Measurements from ENCODE around the gene LEMD2.

DNA sequence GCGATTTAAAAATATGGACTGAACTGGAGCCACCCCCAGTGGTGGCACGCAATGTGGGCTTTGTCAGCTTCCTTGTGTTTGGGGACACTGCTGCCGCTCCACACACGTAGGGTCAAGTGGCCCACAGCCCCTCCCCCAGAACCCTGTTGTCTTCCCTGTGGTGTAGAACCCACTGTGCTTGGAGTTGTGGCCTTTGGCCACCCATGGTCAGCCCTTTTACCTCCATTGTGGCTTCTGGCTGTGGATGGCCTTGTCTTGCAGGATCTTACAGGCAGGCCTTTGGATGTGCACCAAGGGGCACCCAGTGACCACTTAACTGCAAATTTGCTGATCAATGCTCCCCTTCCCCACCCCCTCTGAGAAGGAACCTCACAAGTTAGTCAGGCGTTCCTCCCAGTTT is 2.0 kb upstream of the LEMD2 start:
- TF ChIP-seq, protein P1, sequence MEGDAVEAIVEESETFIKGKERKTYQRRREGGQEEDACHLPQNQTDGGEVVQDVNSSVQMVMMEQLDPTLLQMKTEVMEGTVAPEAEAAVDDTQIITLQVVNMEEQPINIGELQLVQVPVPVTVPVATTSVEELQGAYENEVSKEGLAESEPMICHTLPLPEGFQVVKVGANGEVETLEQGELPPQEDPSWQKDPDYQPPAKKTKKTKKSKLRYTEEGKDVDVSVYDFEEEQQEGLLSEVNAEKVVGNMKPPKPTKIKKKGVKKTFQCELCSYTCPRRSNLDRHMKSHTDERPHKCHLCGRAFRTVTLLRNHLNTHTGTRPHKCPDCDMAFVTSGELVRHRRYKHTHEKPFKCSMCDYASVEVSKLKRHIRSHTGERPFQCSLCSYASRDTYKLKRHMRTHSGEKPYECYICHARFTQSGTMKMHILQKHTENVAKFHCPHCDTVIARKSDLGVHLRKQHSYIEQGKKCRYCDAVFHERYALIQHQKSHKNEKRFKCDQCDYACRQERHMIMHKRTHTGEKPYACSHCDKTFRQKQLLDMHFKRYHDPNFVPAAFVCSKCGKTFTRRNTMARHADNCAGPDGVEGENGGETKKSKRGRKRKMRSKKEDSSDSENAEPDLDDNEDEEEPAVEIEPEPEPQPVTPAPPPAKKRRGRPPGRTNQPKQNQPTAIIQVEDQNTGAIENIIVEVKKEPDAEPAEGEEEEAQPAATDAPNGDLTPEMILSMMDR (IDR thresholded peaks at IDR 0.05) = no peak
- TF ChIP-seq TAF1 (IDR thresholded peaks at IDR 0.05; ENCODE audit: borderline replicate concordance, low read depth, low read length) (no peak), JUND (IDR thresholded peaks at IDR 0.05) (no peak), FOXJ3 (CRISPR knock-in tag; IDR thresholded peaks at IDR 0.05) (no peak)
